CD4-positive, CD25-positive, alpha-beta regulatory T cell (primary cell): ENCODE data around the gene MSANTD1. TPM values are rescaled to one million over a fixed set of nuclear protein-coding genes. Genes with fewer than 3 reads are reported as not detected.

Experiments used
- ATAC-seq, 2 donors: fragments of 150-1000 bp; cut with Tn5 transposase; one replicate each; pipeline ENCODE4 v1.10.0; 2021; ENCODE audit warnings: low read depth in 2 of 2, moderate number of reproducible peaks in 2 of 2, moderate library complexity in 1 of 2
- DNase-seq, 3 donors: peaks; one replicate each; pipeline versions ENCODE4 v3.0.0 to v3.0.0-alpha.2; 2012 to 2022; ENCODE audit warnings: mixed read lengths in 1 of 3
- H3K27ac ChIP-seq: one replicate; pipeline ENCODE4 v1.7.0; 2013; ENCODE audit warnings: mild to moderate bottlenecking, low read length; ENCODE audit not compliant: insufficient read depth, poor library complexity, severe bottlenecking
- H3K27me3 ChIP-seq: one replicate; pipeline ENCODE4 v1.7.0; 2013; ENCODE audit warnings: low read length; ENCODE audit not compliant: control insufficient read depth, insufficient read depth
- H3K36me3 ChIP-seq: one replicate; pipeline ENCODE4 v1.7.0; 2013; ENCODE audit warnings: mild to moderate bottlenecking, low read length, moderate library complexity; ENCODE audit not compliant: control insufficient read depth, insufficient read depth
- H3K4me1 ChIP-seq: 2 replicates; pipeline ENCODE4 v1.7.0; 2013; ENCODE audit warnings: mild to moderate bottlenecking, low read length; ENCODE audit not compliant: insufficient read depth, control insufficient read depth, poor library complexity, severe bottlenecking
- H3K4me3 ChIP-seq: one replicate; pipeline ENCODE4 v1.7.0; 2013; ENCODE audit warnings: low read depth, mild to moderate bottlenecking, low read length, moderate library complexity
- H3K9me3 ChIP-seq, 2 experiments: 1 replicate in 1 of 2; 2 replicates in 1 of 2; pipeline ENCODE4 v1.7.0; 2013; ENCODE audit warnings: low read length in 2 of 2, mild to moderate bottlenecking in 1 of 2, moderate library complexity in 1 of 2; ENCODE audit not compliant: control insufficient read depth in 2 of 2
- H3K27ac Mint-ChIP-seq, 3 donors: one replicate each; pipeline ENCODE4 v1.8.0; 2020 to 2022; ENCODE audit warnings: mild to moderate bottlenecking in 3 of 3, mixed read lengths in 3 of 3, moderate library complexity in 2 of 3
- H3K27me3 Mint-ChIP-seq: one replicate; pipeline ENCODE4 v1.8.0; 2022; ENCODE audit warnings: mild to moderate bottlenecking, mixed read lengths
- H3K36me3 Mint-ChIP-seq: one replicate; pipeline ENCODE4 v1.8.0; 2020; ENCODE audit warnings: mixed read lengths
- H3K4me1 Mint-ChIP-seq, 4 donors: one replicate each; pipeline ENCODE4 v1.8.0; 2020 to 2022; ENCODE audit warnings: mixed read lengths in 4 of 4, mild to moderate bottlenecking in 1 of 4
- H3K4me3 Mint-ChIP-seq, 4 donors: one replicate each; pipeline ENCODE4 v1.8.0; 2020 to 2022; ENCODE audit warnings: mild to moderate bottlenecking in 4 of 4, mixed read lengths in 4 of 4, moderate library complexity in 3 of 4
- H3K9me3 Mint-ChIP-seq, 7 donors: one replicate each; pipeline ENCODE4 v1.8.0; 2020 to 2022; ENCODE audit warnings: mixed read lengths in 7 of 7, mild to moderate bottlenecking in 3 of 7, moderate library complexity in 2 of 7
- polyA plus RNA-seq, 4 donors: library from polyadenylated mRNA; unstranded; fragments of 300-500 nt; fragmentation: Illumina TruSeq; gene quantifications; one replicate each; pipeline ENCODE4 v1.2.3, GENCODE V29; 2021
- total RNA-seq: library from RNA; stranded (reverse); gene quantifications from one replicate; pipeline ENCODE4 v1.2.3, GENCODE V29; 2022

The MSANTD1 gene
- total and polyA plus RNA-seq, 5 donors from 2014 or later = 0.05 to 2.0 (median 0.22) TPM; not detected in 2

DNA sequence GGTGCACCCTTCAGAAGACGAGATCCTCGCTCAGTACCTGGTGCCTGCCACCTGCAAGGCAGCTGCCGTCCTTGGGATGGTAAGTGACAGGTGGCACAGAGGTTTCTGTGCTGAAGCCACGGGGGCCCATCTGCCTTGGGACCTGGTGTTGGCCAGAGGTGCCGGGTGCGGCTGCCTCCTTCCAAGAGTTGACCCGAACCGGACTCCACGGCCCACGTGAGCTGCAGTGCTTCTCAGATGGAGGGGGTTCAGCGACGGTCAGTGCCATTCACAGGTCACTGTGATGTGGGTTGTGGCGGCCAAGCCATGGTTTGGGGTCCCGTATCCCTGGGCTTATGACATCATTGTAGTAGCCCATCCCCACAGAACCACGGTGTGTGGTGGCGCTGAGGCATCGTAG is 19.0 kb upstream of the MSANTD1 start:
- Mint-ChIP-seq H3K36me3 (peaks cover 43% of the 10 kb centered on the region), H3K4me3 (no peak overlapping the region), H3K27me3 (no peaks in the 10 kb centered on the region), H3K4me1 (peaks cover 0 to 5% (median 2%) of the 10 kb centered on the region in 4 donors), H3K27ac (no peak overlapping the region), H3K9me3 (peaks cover 0 to 2% (median 0%) of the 10 kb centered on the region in 7 donors)
- Histone ChIP-seq H3K4me3 (no peak overlapping the region), H3K4me1 (no peaks in the 10 kb centered on the region), H3K9me3 (no peaks in the 10 kb centered on the region), H3K27me3 (no peaks in the 10 kb centered on the region), H3K36me3 (peaks cover 87% of the 10 kb centered on the region), H3K27ac (no peak overlapping the region)
- ATAC-seq (no peak), DNase-seq (no peak)

DNA sequence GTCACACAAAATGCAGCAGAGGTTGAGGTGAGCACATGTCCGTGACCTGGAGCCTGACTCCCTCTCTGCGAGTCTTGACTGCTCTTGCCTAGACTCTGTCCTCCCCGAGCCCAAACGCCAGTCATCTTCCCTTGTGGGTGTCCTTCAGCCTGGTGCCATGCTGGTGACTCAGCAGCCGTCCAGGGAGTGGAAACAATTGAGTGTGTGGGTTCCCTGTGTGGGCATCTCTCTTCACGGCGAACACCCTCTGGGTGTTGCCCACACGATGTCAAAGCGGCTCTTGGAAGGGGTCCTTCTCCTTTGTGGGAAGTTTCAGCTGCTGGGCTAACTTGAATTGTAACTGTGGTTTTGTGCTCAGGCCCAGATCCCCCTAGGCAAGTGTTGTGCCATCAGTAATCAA is 17.5 kb upstream of the MSANTD1 start:
- Mint-ChIP-seq H3K4me1 (peaks cover 0 to 4% (median 2%) of the 10 kb centered on the region in 4 donors), H3K36me3 (peaks cover 38% of the 10 kb centered on the region)

DNA sequence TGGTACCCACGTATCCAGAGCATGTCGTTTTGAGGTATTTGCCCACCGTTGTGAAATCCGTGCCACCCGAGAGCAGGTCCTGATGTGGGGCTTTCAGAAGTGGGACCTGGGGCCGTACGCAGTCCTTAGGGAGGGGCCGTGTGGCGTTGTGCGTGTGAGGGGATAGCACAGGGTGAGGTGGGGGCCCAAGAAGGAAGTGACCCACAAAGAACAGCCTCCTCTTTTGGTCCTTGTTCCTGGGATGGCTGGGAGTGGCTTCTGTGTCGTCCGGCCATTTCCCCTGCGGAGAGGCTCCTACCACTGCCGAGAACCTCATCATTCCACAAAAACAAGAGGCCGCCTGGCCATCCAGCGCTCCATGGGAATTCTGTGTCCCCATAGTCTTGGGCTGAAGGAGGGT is 17.0 kb upstream of the MSANTD1 start:
- Histone ChIP-seq H3K27me3 (no peaks in the 10 kb centered on the region), H3K36me3 (peaks cover 88% of the 10 kb centered on the region), H3K9me3 (no peaks in the 10 kb centered on the region), H3K4me1 (no peaks in the 10 kb centered on the region), H3K4me3 (no peak overlapping the region), H3K27ac (no peak overlapping the region)
- Mint-ChIP-seq H3K9me3 (peaks cover 0 to 2% (median 0%) of the 10 kb centered on the region in 7 donors), H3K4me3 (no peak overlapping the region), H3K4me1 (peaks cover 0 to 4% (median 2%) of the 10 kb centered on the region in 4 donors), H3K27ac (no peak overlapping the region), H3K36me3 (peaks cover 38% of the 10 kb centered on the region), H3K27me3 (no peaks in the 10 kb centered on the region)
- no peak for DNase-seq
- ATAC-seq = no peak

More for the DNA sequence above, 17.5 kb upstream of the MSANTD1 start:
- H3K9me3 ChIP-seq = no peaks in the 10 kb centered on the region
- Mint-ChIP-seq H3K27ac (peak overlapping the region in 2 of 3 donors; percentile 51 to 75), H3K27me3 (no peaks in the 10 kb centered on the region), H3K4me3 (no peak overlapping the region), H3K9me3 (peaks cover 0 to 2% (median 0%) of the 10 kb centered on the region in 7 donors)
- no peaks in the 10 kb centered on the region for H3K27me3 ChIP-seq
- no peak overlapping the region for H3K4me3 ChIP-seq
- H3K36me3 ChIP-seq = peaks cover 89% of the 10 kb centered on the region
- no peak overlapping the region for H3K27ac ChIP-seq
- no peaks in the 10 kb centered on the region for H3K4me1 ChIP-seq
- no peak for ATAC-seq
- no peak for DNase-seq

DNA sequence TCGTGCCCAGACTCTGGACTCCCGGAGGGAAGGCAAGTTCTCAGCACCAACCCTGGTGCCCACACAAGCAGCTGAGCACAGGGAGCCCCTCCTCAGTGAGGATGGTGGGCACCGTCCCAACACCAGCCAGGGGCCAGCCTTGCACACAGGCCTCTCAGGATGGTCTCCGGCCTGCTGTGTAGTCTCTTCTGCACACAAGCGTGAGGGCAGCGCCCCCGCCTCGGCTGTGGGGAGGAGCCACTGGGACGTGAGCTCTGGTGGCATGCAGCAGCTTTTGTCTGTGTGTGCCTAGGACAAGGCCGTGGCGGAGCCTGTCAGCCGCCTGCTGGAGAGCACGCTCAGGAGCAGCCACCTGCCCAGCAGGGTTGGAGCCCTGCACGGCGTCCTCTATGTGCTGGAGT is 16.1 kb upstream of the MSANTD1 start:
- Mint-ChIP-seq H3K9me3 (peaks cover 0 to 2% (median 0%) of the 10 kb centered on the region in 7 donors), H3K27ac (no peak overlapping the region), H3K4me3 (no peak overlapping the region), H3K27me3 (no peaks in the 10 kb centered on the region), H3K36me3 (peaks cover 43% of the 10 kb centered on the region), H3K4me1 (peaks cover 0 to 4% (median 2%) of the 10 kb centered on the region in 4 donors)
- H3K27me3 ChIP-seq = no peaks in the 10 kb centered on the region
- peaks cover 90% of the 10 kb centered on the region for H3K36me3 ChIP-seq
- H3K4me3 ChIP-seq = no peak overlapping the region
- DNase-seq (no peak), ATAC-seq (no peak)
- H3K9me3 ChIP-seq = no peaks in the 10 kb centered on the region
- no peak overlapping the region for H3K27ac ChIP-seq
- no peaks in the 10 kb centered on the region for H3K4me1 ChIP-seq

DNA sequence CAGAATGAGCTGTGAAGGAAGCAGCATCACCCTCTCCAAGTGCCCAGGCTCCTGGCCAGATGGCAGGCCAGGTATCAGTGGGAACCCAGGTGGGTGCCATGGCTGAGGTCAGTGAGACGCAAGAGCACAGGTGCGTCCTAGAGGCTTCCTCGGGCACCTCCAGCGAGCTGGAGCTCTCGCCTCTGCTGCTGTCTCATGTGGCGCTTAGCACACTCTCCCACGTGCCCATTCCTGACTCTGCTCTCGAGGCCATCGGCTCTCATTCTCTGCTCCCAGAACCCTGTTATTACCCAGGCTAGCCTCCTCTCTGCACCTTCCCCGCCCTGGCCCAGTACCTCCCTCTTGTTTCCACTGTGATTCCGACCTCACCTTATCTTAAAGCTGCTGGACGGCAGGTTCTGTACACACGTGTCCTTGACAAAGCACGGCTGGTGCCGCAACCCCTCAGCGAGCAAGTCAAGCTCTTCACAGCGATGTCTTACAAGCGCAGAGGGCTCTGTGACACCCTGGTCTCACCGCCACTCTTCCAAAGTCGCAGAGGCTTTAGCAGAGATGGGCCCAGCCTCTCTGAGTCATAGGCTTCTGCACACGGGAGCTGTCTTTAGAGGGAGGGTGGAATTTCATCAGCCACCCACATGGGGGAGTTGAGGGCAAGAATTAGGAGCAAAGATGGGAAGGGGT is 15.4 kb upstream of the MSANTD1 start:
- no peak overlapping the region for H3K27ac ChIP-seq
- H3K4me3 Mint-ChIP-seq = no peak overlapping the region
- H3K4me1 ChIP-seq = no peaks in the 10 kb centered on the region
- no peaks in the 10 kb centered on the region for H3K27me3 ChIP-seq
- H3K9me3 Mint-ChIP-seq = peaks cover 0 to 2% (median 0%) of the 10 kb centered on the region in 7 donors
- H3K27ac Mint-ChIP-seq = peak overlapping the region in 2 of 3 donors; percentile 26 to 82
- H3K36me3 ChIP-seq = peaks cover 89% of the 10 kb centered on the region
- H3K36me3 Mint-ChIP-seq = peaks cover 47% of the 10 kb centered on the region
- no peak for DNase-seq
- no peaks in the 10 kb centered on the region for H3K9me3 ChIP-seq
- no peak overlapping the region for H3K4me3 ChIP-seq
- peaks cover 0 to 4% (median 2%) of the 10 kb centered on the region in 4 donors for H3K4me1 Mint-ChIP-seq
- no peaks in the 10 kb centered on the region for H3K27me3 Mint-ChIP-seq
- no peak for ATAC-seq

DNA sequence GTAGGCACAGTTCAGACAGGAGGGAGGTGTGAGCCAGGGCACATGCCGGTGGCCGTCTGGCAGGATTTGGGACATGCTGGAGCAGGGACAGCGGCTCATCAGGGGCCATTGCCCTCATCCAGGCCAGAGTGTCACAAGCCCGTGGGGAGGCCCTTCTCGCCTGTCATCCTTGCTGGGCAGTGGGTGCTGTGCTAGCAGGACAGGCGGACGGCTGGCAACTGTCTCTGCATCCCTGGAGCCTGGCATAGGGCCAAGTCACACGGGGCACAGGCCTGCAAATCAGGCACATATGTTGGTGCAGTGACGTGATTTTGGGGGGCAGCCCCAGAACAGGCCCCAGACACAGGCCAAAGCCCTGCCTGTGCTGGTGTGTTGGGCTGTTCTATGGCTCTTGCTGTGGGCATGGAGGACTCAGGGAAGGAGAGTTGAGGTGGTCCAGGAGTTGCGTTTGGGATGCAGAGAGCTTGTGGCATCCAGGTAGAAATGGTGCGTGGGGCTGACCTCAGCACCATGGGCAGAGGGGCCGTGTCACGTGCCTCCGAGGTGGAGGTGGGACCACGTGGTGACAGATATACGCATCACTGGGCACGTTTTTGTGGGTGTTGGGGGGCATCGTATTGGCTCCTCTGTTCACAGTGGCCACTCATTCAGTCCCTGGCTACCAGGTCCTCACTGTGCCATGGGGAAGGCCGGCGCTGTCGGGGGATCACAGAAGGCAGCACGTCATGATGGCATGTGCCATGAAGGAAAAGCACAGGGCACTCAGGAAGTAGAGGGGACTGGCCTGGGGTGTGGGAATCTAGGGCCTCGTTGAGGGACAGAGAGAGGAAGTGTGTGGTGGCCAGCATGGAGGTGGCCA is 14.6 kb upstream of the MSANTD1 start:
- no peak for ATAC-seq
- H3K4me1 Mint-ChIP-seq = peaks cover 0 to 3% (median under 1%) of the 10 kb centered on the region in 4 donors
- no peaks in the 10 kb centered on the region for H3K9me3 ChIP-seq
- no peak for DNase-seq
- no peaks in the 10 kb centered on the region for H3K9me3 Mint-ChIP-seq
- no peaks in the 10 kb centered on the region for H3K4me1 ChIP-seq
- H3K27me3 Mint-ChIP-seq = no peaks in the 10 kb centered on the region
- H3K36me3 ChIP-seq = peaks cover 84% of the 10 kb centered on the region
- peaks cover 40% of the 10 kb centered on the region for H3K36me3 Mint-ChIP-seq
- no peak overlapping the region for H3K4me3 ChIP-seq
- no peak overlapping the region for H3K27ac ChIP-seq
- no peaks in the 10 kb centered on the region for H3K27me3 ChIP-seq
- H3K27ac Mint-ChIP-seq = peak overlapping the region in 1 of 3 donors; percentile 82
- no peak overlapping the region for H3K4me3 Mint-ChIP-seq

DNA sequence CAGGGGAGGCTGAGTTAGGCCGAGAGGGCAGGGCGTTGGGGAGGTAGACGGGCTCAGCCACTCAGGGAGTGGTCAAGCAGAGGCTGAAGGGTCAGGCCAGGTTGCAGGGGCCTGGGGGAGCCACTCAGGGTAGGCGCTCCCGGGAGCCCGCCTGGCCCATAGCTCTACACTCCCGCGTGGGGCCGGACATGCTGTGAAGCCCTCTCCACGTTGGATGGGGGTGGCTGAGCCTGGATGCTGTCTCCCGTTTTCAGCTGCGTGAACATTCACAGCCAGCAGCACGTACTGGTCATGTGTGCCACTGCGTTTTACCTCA is 14.0 kb upstream of the MSANTD1 start:
- H3K4me3 ChIP-seq = no peak overlapping the region
- H3K27me3 Mint-ChIP-seq = no peaks in the 10 kb centered on the region
- no peaks in the 10 kb centered on the region for H3K4me1 ChIP-seq
- DNase-seq = no peak
- peaks cover 36% of the 10 kb centered on the region for H3K36me3 Mint-ChIP-seq
- no peak overlapping the region for H3K27ac Mint-ChIP-seq
- no peaks in the 10 kb centered on the region for H3K27me3 ChIP-seq
- H3K36me3 ChIP-seq = peaks cover 84% of the 10 kb centered on the region
- H3K4me1 Mint-ChIP-seq = peaks cover 0 to 3% (median 0%) of the 10 kb centered on the region in 4 donors
- H3K9me3 Mint-ChIP-seq = no peaks in the 10 kb centered on the region
- ATAC-seq = no peak
- H3K4me3 Mint-ChIP-seq = no peak overlapping the region
- H3K27ac ChIP-seq = no peak overlapping the region
- H3K9me3 ChIP-seq = no peaks in the 10 kb centered on the region
